HG03354 (cell line): ENCODE results near the gene TAAR8.
"Not testable (repeated sequence)": the region's sequence is repeated elsewhere in the genome, so short reads cannot be mapped to it uniquely, and the experiment has no call there.

ENCODE experiments used
- ATAC-seq: cut with Tn5 transposase; IDR thresholded peaks from one replicate; pipeline ENCODE4 v1.9.1; 2021; ENCODE audit warnings: mild to moderate bottlenecking; ENCODE audit not compliant: unreplicated experiment, poor library complexity, severe bottlenecking

The TAAR8 gene, protein sequence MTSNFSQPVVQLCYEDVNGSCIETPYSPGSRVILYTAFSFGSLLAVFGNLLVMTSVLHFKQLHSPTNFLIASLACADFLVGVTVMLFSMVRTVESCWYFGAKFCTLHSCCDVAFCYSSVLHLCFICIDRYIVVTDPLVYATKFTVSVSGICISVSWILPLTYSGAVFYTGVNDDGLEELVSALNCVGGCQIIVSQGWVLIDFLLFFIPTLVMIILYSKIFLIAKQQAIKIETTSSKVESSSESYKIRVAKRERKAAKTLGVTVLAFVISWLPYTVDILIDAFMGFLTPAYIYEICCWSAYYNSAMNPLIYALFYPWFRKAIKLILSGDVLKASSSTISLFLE

DNA sequence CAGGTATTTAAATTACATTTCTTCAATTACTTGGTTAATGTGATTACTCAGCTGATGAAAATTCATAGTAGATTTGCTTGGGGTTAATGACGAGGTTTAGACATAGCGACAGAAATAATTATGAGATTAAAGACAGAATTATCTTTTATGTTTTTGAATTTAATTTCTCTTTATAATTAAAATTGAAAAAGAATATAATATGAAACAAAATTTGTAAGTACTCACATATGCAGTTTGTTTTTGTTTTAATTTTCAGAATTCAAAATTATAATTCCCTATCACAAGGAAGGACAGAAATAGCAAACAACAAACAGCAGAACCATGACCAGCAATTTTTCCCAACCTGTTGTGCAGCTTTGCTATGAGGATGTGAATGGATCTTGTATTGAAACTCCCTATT is at the start of gene TAAR8:
TAAR8 (plus strand) TSS at position 301 of the 400 bp plus-strand sequence; CDS start at position 322, 21 bp downstream.
- ATAC-seq: no peak

DNA sequence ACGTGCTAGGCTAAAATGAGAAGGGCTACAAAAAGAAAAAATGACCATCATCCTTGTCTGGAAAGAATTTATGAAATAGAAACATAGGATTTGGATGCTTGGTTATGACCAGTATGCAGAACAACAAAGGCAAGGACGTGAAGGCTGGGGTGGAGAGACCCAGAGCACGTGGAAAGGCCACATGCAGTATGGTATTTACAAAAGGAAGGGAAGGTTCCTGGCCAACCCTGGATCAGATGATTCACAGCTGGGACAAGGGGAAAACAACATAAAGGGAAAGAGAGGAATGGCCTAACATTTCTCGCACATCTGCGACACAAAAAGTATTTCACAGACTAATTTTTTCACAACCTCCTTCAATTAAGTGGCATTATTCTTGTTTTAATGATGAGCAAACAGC is 47.7 kb upstream of the TAAR8 start:
- ATAC-seq: no peak

DNA sequence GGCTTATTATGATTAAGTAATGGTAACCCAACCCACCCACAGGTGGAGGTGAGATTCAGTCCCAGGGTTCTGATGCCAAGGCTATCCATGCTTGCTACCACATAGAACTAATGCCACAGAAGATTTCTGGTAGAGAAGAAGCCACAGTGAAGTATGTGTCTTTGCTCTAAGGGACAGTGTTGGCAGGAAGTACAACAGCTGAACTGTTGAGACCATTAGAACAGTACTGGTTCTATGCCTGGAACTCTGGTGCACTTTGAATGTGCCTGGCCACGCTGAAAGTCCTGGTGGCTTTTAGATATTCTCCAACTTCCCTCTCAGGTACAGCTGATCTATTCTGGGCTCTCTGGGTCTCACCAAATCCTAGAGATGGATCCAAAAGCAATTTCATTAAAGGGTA is 47.3 kb upstream of the TAAR8 start:
- ATAC-seq: peak; percentile 36

DNA sequence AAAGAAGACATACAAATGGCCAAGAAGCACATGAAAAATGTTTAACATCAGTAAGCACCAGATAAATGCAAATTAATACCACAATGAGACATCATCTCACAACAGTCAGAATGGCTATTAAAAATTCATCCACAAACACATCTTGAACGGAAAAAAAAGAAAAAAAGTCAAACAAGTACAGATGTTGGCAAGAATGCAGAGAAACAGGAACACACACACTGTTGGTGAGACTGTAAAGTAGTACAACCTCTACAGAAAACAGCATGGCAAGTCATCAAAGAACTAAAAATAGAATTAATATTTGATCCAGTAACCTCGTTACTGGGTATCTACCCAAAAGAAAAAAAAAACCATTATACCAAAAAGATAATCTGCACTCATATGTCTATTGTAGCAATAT is 46.0 kb upstream of the TAAR8 start:
- no peak for ATAC-seq

DNA sequence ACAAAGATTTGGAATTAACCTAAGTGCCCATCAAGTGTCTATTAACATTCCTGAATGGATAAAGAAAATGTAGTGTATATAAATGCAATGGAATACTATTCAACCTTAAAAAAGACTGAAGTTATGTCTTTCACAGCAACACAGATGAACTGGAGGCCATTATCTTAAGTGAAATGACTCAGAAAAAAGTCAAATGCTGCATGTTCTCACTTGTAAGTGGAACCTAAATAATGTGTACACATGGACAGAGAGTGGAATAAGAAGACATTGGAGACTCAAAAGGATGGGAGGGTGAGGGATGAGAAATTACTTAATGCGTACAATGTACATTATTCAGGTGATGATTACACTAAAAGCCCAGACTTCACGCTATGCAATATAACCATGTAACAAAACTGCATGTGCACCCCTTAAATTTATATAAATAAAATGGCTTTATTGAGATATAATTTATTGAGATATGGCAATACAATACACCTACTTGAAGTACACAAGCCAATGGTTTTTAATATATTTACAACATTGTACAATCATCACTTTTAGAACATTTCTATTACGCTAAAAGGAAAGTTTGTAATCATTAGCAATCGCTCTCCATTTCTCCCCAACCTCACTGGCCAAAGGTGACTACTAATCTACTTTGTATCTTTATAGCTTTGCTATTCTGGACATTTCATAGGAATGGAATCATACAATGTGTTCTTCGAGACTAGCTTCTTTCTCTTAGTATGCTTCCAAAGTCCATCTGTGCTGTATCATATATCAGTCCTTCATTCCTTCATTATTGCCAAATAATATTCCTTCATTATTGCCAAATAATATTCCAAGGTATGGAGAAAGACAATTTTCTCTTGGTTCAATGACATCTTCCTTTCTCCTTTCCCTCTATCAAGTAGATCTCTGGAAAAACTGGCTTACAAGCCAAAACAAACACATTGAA is 45.3 kb upstream of the TAAR8 start:
- no peak for ATAC-seq

DNA sequence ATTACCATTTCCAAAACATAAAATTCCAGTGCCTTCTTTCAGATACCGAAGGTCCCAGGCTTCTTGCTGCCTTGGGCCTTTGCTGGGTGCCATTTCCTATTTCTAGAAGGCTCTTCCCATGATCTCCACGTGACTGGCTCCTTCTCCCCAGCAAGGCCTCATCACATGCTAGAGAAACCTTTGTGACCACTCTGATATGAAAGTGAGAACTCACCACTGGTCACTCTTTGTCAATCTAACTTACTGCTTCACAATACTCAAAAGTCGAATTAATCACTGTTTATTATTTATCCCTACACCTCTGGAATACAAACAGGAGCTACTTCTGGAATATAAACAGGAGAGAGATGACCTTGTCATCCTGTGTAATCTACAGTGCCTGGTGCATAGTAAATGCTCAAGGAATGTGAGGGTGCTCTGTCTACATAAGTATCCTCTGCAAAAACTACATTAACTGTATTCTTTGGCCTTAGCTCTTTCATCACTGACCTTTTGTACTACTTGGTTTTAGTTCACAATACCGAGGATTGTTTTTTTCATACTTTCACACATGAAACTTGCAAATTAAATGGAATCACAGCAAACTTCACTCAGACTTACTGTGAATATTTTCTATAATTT is 41.2 kb upstream of the TAAR8 start:
- no peak for ATAC-seq

DNA sequence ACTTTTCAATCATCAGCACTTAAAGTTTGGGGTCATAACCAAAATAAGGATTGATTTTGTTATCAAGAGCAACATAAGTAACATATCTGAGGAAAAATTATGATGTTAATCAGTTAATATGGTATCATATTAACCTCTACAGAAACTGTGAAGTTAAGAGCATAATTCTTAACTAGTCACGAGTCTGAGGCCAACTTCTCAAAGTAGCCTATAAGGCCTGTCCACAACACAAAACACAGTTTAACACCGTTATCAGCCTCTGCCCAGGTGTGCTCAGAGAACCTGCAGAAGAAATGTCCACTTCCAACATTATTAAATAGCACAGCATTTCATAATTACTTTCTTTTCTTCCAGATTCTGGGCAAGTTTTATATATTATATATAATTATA is 40.6 kb upstream of the TAAR8 start:
- ATAC-seq: peak; percentile 27

DNA sequence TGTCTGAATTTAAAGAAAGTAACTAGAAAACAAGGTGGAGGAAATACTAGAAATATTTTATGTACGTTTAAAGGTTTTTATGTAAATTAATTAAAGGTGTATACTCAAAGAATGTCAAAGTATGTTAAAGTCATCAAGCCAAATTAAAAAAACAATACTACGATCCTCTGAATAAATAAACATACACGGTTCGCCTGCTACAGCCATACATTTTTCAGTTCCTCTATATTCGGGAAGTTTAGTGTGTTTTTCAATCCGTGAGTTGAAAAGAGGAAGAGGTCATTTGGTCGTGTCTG is 40.2 kb upstream of the TAAR8 start:
- no peak for ATAC-seq

DNA sequence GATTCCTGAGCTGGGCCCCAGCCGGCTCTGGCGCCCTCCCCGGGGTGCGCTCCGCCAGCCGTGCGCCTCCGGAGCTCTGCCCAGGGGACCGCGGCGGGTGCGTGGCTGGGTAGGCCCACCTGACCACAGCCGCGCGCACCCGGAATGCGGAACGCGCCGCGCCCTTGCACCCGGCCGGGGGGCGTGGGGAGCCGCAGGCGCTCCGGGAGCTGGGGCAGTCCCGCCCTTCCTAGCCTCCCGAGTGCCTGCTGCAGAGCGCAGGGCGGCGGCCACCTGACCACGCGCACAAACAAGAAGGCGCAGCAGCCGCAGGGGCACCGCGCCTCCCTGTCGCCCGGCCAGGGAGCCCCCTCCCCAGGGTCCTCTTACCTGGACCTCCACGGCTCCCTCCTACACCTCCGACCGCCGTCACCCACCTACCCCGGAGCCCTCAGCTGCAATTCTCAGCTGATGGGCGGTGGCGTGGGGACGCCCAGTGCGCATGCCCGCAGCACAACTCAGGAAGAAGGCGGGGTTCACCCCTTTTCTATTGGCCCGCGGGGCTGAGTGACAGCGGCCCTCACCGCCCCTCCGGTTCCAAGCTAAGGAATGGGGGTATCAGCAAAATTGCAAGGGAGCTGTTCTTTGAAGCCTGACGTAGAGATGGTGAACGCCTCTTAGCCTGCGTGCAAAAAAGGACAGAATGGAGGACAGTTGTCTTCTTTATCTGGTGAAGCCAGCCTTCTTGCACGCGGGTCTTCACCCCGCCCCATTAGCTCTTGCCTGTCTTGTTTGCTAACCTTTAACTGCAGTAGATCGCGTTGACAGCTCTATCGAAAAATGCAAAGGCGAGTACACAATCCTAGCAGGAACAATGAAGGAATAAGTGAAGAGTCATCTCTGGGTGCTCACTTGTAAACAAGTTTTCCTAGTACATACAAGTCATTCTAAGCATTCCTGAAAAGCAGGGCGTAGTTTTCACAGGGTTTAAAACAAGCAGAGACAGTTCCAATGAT is 39.5 kb upstream of the TAAR8 start, which contains the start of gene STX7:
STX7 (minus strand) TSS at position 479 of the 995 bp plus-strand sequence. CDS start 9,586 bp downstream, outside the sequence.
- ATAC-seq: peak; percentile 93

DNA sequence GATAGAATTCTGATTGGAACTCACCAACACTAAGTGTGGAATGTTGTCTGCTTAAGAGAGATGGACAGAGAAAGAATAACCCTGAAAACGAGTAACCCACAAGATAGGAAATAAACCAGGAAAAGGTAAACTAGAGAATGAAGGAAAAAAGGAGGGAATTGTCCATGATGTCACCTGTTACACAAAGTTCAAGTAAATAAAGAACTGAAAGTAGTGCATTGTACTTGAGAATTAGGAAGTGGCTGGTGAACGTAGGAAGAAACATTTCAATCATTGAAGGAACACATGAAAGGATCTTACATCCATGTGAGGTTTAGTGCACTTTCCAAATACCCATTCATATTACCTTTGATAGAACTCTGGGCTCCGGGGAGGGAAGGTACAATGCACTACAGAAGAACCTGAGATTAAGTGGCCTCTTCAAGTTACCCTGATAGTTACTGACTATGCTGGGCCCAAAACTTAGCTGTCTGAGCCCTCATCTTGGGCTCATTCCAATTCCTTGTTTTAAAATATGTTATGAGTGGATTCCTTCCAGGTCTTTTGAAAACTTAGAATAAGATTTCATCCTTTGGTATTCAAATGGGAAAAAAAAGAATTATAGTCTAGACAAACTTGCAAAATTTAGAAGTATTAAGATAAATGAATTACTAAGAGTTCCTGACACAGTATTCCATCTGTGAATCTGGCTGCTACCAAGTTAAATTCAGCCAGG is 38.5 kb upstream of the TAAR8 start:
- no peak for ATAC-seq

DNA sequence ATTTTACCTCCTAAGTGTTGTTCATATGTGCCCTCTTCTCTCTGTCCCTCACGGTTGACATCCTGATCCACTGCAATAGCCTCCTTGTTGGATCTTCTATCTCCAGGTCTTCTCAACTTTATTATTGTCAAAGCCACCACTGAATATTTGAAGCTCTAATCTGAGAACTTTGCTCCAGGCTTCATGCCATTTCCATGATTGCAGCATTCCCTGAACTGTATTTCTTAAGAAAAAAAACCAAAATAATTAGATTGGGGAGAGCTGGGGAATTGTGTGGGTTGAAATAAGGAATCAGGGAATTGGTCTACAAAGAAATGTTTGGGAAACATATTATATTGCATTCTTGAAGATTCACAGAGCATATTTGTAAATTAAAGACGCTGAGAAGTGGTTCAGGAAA is 37.1 kb upstream of the TAAR8 start:
- no peak for ATAC-seq

DNA sequence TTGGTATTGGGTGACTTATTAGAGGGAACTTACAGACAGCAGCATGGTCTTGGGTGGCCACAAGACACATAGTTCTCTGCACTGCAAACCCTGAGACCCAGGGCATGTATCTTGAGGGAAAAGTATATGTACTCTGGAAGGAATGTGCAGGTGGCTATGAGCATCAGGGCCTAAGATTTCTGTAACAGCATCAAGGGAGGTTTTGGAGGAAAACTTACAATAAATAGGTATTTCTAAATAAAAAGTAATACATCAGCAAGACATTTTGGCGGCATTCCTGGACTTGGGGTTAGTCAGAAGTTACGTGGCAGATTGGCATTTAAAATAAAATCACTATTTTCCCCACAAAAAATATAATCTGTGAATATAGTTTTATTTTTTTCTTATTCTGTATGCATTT is 31.5 kb upstream of the TAAR8 start:
- ATAC-seq: no peak

DNA sequence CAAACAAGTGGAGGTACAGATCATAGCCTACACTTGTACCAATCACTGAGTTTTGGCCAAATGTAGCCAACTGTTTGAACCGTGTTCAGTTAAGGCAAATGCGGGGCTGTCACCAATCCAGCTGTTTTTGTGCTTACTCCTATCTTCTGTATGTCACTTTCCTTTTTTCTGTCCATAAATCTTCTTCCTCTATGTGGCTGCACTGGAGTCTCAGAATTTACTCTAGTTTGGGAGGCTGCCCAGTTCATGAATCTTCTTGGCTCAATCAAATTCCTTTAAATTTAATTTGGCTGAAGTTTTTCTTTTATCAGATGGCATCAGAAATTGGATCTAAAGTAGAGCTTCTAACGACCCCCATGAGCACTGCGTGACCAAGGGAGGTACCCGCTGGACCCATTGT is 27.8 kb upstream of the TAAR8 start:
- ATAC-seq: no peak

DNA sequence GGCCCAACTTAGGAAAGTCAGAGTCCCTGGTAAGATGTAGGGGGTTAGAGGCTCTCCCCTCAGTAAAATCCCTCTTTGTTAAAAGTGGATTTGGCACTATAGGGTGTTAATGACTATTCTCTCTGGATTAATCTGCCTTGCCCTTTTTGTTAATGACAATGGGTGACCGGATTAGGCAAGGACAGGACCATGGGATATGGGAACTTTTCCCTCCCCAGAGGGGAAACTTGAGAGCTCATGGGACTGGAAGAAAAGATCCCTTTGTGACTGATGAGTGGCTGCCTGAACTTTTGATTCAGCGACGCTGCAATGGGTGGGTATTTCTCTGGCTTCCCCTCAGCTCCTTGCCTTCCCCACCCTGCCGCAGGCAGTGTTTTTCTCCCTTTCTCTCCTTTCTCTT is 26.6 kb upstream of the TAAR8 start:
- ATAC-seq: no peak

DNA sequence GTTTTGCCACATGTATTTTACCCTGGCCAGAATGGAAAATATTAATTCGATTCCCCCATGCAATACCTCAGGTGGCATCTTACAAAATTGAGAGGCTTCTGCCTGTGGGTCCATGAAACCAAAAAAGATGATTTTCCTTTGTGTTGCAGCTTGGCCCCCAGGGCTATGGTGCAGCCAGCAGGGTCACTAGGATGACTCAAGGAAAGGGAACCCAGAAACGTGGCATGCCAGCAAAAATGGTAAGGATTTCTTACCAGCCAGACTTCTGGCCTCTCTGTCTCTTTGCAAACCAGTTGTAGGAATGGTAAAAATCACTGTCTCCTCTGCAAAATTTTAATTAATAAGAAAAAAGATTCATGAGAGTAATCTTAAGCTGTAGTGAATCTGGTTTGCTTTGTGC is 26.0 kb upstream of the TAAR8 start:
- no peak for ATAC-seq

DNA sequence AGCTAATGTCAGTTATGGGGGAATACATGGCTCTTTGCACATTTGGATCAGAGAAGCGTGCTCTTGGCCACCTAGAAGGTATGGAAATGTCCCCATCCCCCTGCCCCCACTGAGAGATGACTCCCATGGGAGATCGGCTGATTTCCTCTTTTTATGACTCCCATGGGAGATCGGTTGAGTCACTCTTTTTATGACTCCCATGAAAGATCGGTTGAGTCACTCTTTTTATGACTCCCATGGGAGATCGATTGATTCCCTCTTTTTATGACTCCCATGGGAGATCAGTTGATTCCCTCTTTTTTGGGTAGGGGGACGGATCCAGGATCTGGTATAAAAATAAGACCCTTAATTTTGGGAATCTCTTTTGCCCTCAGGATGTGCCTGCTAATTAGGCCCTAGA is 24.7 kb upstream of the TAAR8 start:
- no peak for ATAC-seq

DNA sequence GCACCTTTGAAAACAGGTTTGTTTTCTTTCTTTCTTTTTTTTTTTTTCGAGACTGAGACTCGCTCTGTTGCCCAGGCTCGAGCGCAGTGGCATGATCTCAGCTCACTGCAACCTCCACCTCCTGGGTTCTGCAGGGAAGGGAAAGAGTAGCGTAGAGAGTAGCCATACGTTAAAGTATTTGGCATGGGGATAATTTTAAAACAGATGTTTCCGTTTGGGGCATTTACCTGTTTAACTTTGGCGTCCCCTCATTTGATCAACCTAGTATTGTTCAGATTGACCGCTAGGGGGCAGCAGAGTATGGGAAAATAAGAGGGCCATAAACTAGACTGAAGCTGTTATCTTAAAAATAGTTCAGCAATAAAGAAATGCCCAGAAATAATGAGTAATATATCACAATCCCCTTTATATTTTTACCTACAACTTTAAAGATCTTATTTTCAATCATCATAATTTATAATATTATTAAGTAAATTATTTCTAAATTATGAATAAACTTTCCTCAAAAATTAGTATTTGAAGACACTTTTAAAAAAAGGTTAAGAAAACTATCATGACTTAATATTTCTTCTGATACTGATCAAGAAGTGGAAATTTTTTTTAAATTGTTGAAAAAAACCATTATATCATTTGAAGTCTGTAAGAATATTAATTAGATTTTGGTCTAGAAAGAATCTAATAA is 22.0 kb upstream of the TAAR8 start:
- peak; percentile 90 for ATAC-seq

DNA sequence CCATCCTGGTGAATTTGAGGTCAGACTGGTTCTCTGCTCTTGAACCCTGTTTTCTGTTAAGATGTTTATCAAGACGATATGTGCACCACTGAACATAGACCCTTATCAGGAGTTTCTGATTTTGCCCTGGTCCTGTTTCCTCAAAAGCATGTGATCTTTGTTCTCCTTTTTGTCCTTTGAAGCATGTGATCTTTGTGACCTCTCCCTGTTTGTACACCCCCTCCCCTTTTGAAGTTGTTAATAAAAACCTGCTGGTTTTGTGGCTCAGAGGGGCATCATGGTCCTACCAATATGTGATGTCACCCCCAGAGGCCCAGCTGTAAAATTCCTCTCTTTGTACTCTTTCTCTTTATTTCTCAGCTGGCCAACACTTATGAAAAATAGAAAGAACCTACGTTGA is 17.9 kb upstream of the TAAR8 start:
- ATAC-seq: not testable (repeated sequence)
